Keratinocyte (primary cell): ENCODE results near the gene PPM1H. TPM values are rescaled to one million over a fixed set of nuclear protein-coding genes. Genes with fewer than 3 reads are reported as not detected.

Experiments used
- DNase-seq: peaks from one replicate; pipeline ENCODE4 v3.0.0-alpha.2; 2011; ENCODE audit warnings: low read depth, missing footprints, low spot score
- FAIRE-seq: peaks from 2 replicates; lab custom pipeline; 2011; peaks lifted over from hg19 to GRCh38; lab: Jason Lieb, UNC
- H2AFZ ChIP-seq: 2 replicates; pipeline ENCODE4 v1.6.0; 2012; ENCODE audit warnings: low read length, control low read depth, inconsistent platforms; ENCODE audit not compliant: control insufficient read depth
- H3K27ac ChIP-seq: 2 replicates; pipeline ENCODE4 v1.5.1; 2011; ENCODE audit warnings: low read length; ENCODE audit not compliant: control insufficient read depth, insufficient read depth
- H3K27me3 ChIP-seq: 3 replicates; pipeline ENCODE4 v1.6.0; 2011; ENCODE audit warnings: low read length; ENCODE audit not compliant: control insufficient read depth, insufficient read depth; ENCODE audit errors: extremely low read depth
- H3K36me3 ChIP-seq, 2 experiments: 2 replicates in 1 of 2; 3 replicates in 1 of 2; pipeline ENCODE4 v1.5.1; 2011; ENCODE audit warnings: low read length in 2 of 2, mild to moderate bottlenecking in 1 of 2; ENCODE audit not compliant: control insufficient read depth in 2 of 2, insufficient read depth in 2 of 2; ENCODE audit errors: extremely low read depth in 1 of 2
- H3K4me1 ChIP-seq: 3 replicates; pipeline ENCODE4 v1.5.1; 2011; ENCODE audit warnings: low read length; ENCODE audit not compliant: control insufficient read depth, insufficient read depth; ENCODE audit errors: extremely low read depth
- H3K4me2 ChIP-seq: 3 replicates; pipeline ENCODE4 v1.6.0; 2011; ENCODE audit warnings: low read depth, low read length; ENCODE audit not compliant: control insufficient read depth, insufficient read depth; ENCODE audit errors: extremely low read depth
- H3K4me3 ChIP-seq, 3 experiments: fragments of 200-600 bp in 1 of 3; sonication (generic) in 1 of 3; 2 replicates in 2 of 3; 3 replicates in 1 of 3; pipeline ENCODE4 v1.5.1; 2011 to 2016; ENCODE audit warnings: low read length in 3 of 3, mild to moderate bottlenecking in 3 of 3, control low read depth in 2 of 3, inconsistent platforms in 1 of 3, low read depth in 1 of 3, mixed read lengths in 1 of 3, mixed run types in 1 of 3, moderate library complexity in 1 of 3; ENCODE audit not compliant: control insufficient read depth in 2 of 3, insufficient read depth in 2 of 3; ENCODE audit errors: extremely low read depth in 1 of 3
- H3K79me2 ChIP-seq: 2 replicates; pipeline ENCODE4 v1.6.0; 2012; ENCODE audit warnings: low read length; ENCODE audit not compliant: control insufficient read depth, insufficient read depth
- H3K9ac ChIP-seq: 3 replicates; pipeline ENCODE4 v1.6.0; 2011; ENCODE audit warnings: low read length; ENCODE audit not compliant: control insufficient read depth, insufficient read depth; ENCODE audit errors: extremely low read depth
- H3K9me1 ChIP-seq: 3 replicates; pipeline ENCODE4 v1.6.0; 2011; ENCODE audit warnings: low read length; ENCODE audit not compliant: control insufficient read depth, insufficient read depth; ENCODE audit errors: extremely low read depth
- H3K9me3 ChIP-seq: 2 replicates; pipeline ENCODE4 v1.5.1; 2012; ENCODE audit warnings: low read depth, low read length; ENCODE audit not compliant: control insufficient read depth
- H4K20me1 ChIP-seq: 3 replicates; pipeline ENCODE4 v1.6.0; 2011; ENCODE audit warnings: low read length; ENCODE audit not compliant: control insufficient read depth, insufficient read depth; ENCODE audit errors: extremely low read depth
- CTCF ChIP-seq, 3 experiments: IDR thresholded peaks in 1 of 3; conservative IDR thresholded peaks in 1 of 3; optimal IDR thresholded peaks in 1 of 3; 2 replicates in 2 of 3; 3 replicates in 1 of 3; pipeline versions ENCODE3 to v1.5.1; 2011; ENCODE audit warnings: low read length in 3 of 3, mild to moderate bottlenecking in 3 of 3, moderate library complexity in 2 of 3, control low read depth in 1 of 3, inconsistent platforms in 1 of 3; ENCODE audit not compliant: insufficient read depth in 2 of 3; ENCODE audit errors: extremely low read depth in 1 of 3
- EZH2 ChIP-seq: IDR thresholded peaks from one replicate; pipeline ENCODE4 v1.6.1; 2012; ENCODE audit warnings: inconsistent platforms, mild to moderate bottlenecking, low read length, moderate library complexity
- dilution Hi-C: fragments of 300-500 bp; cut with MboI; formaldehyde crosslinking; loops from one replicate; pipeline ENCODE4 v1.7.0; 2020; ENCODE audit warnings: low sequenced_read_pairs; ENCODE audit not compliant: extremely low pct_ligation_motif_present
- polyA plus RNA-seq, 5 experiments: library from polyadenylated mRNA; depleted of rRNA in 3 of 5; stranded (reverse) in 3 of 5; stranded (forward) in 1 of 5; unstranded in 1 of 5; fragments of >200 nt; gene quantifications; 1 replicate in 1 of 5; 2 replicates in 3 of 5; 3 replicates in 1 of 5; pipeline versions ENCODE4 v1.2.1 to v1.2.3, GENCODE V29; 2011 to 2012; ENCODE audit warnings: missing spikeins in 2 of 5, low read depth in 1 of 5, low replicate concordance in 1 of 5

Gene PPM1H
- polyA plus RNA-seq, 1 donor (not counting 4 experiments of a cell fraction or from before 2014, with no cell fraction given): 0.09 TPM

- H3K9me1 ChIP-seq: no peaks in the 10 kb centered on the region
- no peaks in the 10 kb centered on the region for H3K27me3 ChIP-seq
- H3K4me1 ChIP-seq: no peaks in the 10 kb centered on the region
- H4K20me1 ChIP-seq: no peaks in the 10 kb centered on the region
- TF ChIP-seq CTCF (optimal IDR thresholded peaks at IDR 0.05 in 1 of 3, IDR thresholded peaks at IDR 0.05 in 1 of 3, conservative IDR thresholded peaks at IDR 0.05 in 1 of 3; ENCODE audit: extremely low read depth in 1 of 3, insufficient read depth in 2 of 3, low read length in 3 of 3): no peak
- no peak for TF ChIP-seq EZH2
- no peak overlapping the region for H3K4me2 ChIP-seq
- dilution Hi-C loops: no loop called here
- no peak overlapping the region for H2AFZ ChIP-seq
- FAIRE-seq (no peak), DNase-seq (no peak)
- H3K9me3 ChIP-seq: no peaks in the 10 kb centered on the region
- H3K79me2 ChIP-seq: no peaks in the 10 kb centered on the region
- no peak overlapping the region for H3K9ac ChIP-seq
- H3K4me3 ChIP-seq: no peak overlapping the region
- no peaks in the 10 kb centered on the region for H3K36me3 ChIP-seq
- H3K27ac ChIP-seq: no peak overlapping the region
Measured at GRCh38 chr12:62757048-62757447, 177.9 kb downstream of the PPM1H start.

- dilution Hi-C loops: no loop called here
- H3K4me1 ChIP-seq: no peaks in the 10 kb centered on the region
- TF ChIP-seq EZH2 (no peak), CTCF (optimal IDR thresholded peaks at IDR 0.05 in 1 of 3, IDR thresholded peaks at IDR 0.05 in 1 of 3, conservative IDR thresholded peaks at IDR 0.05 in 1 of 3; ENCODE audit: extremely low read depth in 1 of 3, insufficient read depth in 2 of 3, low read length in 3 of 3) (no peak)
- no peak for FAIRE-seq
- no peaks in the 10 kb centered on the region for H3K36me3 ChIP-seq
- H3K9ac ChIP-seq: no peak overlapping the region
- H3K9me3 ChIP-seq: no peaks in the 10 kb centered on the region
- H4K20me1 ChIP-seq: no peaks in the 10 kb centered on the region
- H3K27me3 ChIP-seq: no peaks in the 10 kb centered on the region
- no peak for DNase-seq
- no peak overlapping the region for H3K27ac ChIP-seq
- no peak overlapping the region for H3K4me3 ChIP-seq
- no peaks in the 10 kb centered on the region for H3K9me1 ChIP-seq
- H3K4me2 ChIP-seq: no peak overlapping the region
- H3K79me2 ChIP-seq: no peaks in the 10 kb centered on the region
- no peak overlapping the region for H2AFZ ChIP-seq
Measured at GRCh38 chr12:62754706-62755105, 180.2 kb downstream of the PPM1H start.
